Measurements from ENCODE around the gene EZR. TPM values are rescaled to one million over a fixed set of nuclear protein-coding genes. Genes with fewer than 3 reads are reported as not detected.

Gene EZR
- total RNA-seq, 1 experiment from 2014 or later = 375 TPM

DNA sequence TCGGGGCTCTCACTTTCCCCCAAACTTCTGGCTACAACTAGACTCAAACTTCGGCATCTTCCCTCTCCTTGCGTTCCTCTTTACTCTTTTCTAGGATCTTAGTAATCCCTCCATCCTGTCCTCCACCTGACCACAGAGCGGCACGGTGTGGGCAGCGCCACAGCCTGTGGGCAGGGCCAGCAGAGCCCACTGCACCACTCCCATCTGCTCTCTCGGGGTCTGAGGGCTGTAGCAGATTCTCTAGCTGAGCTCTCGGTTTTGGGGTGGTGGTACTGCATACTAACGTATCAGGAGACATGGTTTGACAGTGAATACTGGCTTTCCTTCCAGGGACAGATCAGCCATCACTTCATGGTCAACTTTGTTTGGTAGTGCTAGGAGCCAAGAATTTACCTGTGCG, 57.4 kb downstream of the EZR start:
- Histone ChIP-seq H4K5ac (ENCODE audit: insufficient read length, low read depth, low read length) (no peak overlapping the region), H3T11ph (ENCODE audit: low read length) (no peak overlapping the region), H3K14ac (ENCODE audit: insufficient read depth, low read length) (no peak overlapping the region), H3K4me1 (ENCODE audit: insufficient read depth, low read length) (peaks cover 3% of the 10 kb centered on the region; the same call in 1 of the 2 replicates), H2BK5ac (ENCODE audit: insufficient read length, low read length) (no peak overlapping the region), H3K4me2 (ENCODE audit: insufficient read depth, insufficient read length, low read length) (no peak overlapping the region), H3K9me3 (ENCODE audit: control insufficient read depth, low read depth, low read length) (no peaks in the 10 kb centered on the region), H3K27ac (ENCODE audit: insufficient read length, low read depth, low read length) (no peak overlapping the region), H2BK120ac (ENCODE audit: low read depth, low read length, poor library complexity, severe bottlenecking) (no peak overlapping the region), H3K79me1 (ENCODE audit: insufficient read depth, low read depth, low read length, poor library complexity, severe bottlenecking) (no peaks in the 10 kb centered on the region), H2AFZ (ENCODE audit: low read length) (no peak overlapping the region), H3K9ac (ENCODE audit: extremely low read depth, insufficient read length, low read length) (no peak overlapping the region), H2BK12ac (ENCODE audit: insufficient read length, low read depth, low read length) (no peak overlapping the region), H3K23me2 (ENCODE audit: insufficient read length, low read depth, low read length, poor library complexity, severe bottlenecking) (no peaks in the 10 kb centered on the region), H2AK5ac (ENCODE audit: insufficient read length, low read length) (no peak overlapping the region), H3K27me3 (ENCODE audit: insufficient read depth, low read length) (no peaks in the 10 kb centered on the region), H3K18ac (ENCODE audit: insufficient read length, low read depth, low read length) (no peak overlapping the region), H3K23ac (ENCODE audit: insufficient read length, low read depth, low read length) (no peak overlapping the region), H4K20me1 (ENCODE audit: control insufficient read depth, insufficient read depth, insufficient read length) (no peaks in the 10 kb centered on the region), H3K56ac (ENCODE audit: insufficient read length, low read depth, low read length) (no peak overlapping the region), H4K8ac (replicated peaks; ENCODE audit: insufficient read length, low read depth, low read length) (no peak overlapping the region), H4K91ac (ENCODE audit: insufficient read length, low read depth, low read length) (no peak overlapping the region), H2BK15ac (ENCODE audit: low read depth, low read length) (no peak overlapping the region), H2BK20ac (ENCODE audit: low read depth, low read length, poor library complexity, severe bottlenecking) (no peak overlapping the region), H3K4ac (ENCODE audit: low read depth, low read length) (no peak overlapping the region), H3K79me2 (ENCODE audit: insufficient read depth, low read length) (no peaks in the 10 kb centered on the region)
- TF ChIP-seq, protein P1, sequence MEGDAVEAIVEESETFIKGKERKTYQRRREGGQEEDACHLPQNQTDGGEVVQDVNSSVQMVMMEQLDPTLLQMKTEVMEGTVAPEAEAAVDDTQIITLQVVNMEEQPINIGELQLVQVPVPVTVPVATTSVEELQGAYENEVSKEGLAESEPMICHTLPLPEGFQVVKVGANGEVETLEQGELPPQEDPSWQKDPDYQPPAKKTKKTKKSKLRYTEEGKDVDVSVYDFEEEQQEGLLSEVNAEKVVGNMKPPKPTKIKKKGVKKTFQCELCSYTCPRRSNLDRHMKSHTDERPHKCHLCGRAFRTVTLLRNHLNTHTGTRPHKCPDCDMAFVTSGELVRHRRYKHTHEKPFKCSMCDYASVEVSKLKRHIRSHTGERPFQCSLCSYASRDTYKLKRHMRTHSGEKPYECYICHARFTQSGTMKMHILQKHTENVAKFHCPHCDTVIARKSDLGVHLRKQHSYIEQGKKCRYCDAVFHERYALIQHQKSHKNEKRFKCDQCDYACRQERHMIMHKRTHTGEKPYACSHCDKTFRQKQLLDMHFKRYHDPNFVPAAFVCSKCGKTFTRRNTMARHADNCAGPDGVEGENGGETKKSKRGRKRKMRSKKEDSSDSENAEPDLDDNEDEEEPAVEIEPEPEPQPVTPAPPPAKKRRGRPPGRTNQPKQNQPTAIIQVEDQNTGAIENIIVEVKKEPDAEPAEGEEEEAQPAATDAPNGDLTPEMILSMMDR (conservative IDR thresholded peaks at IDR 0.05) = no peak
- no CpG with 5 or more reads among the region's 10 CpGs for WGBS (ENCODE audit: extremely low coverage, insufficient read length, low lambda C conversion rate)
- no peak overlapping the region for H3K4me3 Mint-ChIP-seq
- H3K27ac Mint-ChIP-seq = peak overlapping the region in 2 of 3 experiments; percentile 12 to 24; a peak in 2 of 7 replicates
- H3K36me3 Mint-ChIP-seq (ENCODE audit: insufficient read depth in 1 of 3, low read depth in 3 of 3) = peaks cover 12 to 28% (median 21%) of the 10 kb centered on the region in 3 experiments; a peak in 6 of 7 replicates
- H3K4me1 Mint-ChIP-seq = peaks cover 29 to 36% of the 10 kb centered on the region in 2 experiments
- no peaks in the 10 kb centered on the region for H3K9me3 Mint-ChIP-seq
- peaks cover 3% of the 10 kb centered on the region for H3K27me3 Mint-ChIP-seq (ENCODE audit: low read depth)
- DNase-seq = no peak
